ENCODE results near the gene TDRD6.
"Not testable (repeated sequence)": the region's sequence is repeated elsewhere in the genome, so short reads cannot be mapped to it uniquely, and the experiment has no call there.

Gene TDRD6

DNA sequence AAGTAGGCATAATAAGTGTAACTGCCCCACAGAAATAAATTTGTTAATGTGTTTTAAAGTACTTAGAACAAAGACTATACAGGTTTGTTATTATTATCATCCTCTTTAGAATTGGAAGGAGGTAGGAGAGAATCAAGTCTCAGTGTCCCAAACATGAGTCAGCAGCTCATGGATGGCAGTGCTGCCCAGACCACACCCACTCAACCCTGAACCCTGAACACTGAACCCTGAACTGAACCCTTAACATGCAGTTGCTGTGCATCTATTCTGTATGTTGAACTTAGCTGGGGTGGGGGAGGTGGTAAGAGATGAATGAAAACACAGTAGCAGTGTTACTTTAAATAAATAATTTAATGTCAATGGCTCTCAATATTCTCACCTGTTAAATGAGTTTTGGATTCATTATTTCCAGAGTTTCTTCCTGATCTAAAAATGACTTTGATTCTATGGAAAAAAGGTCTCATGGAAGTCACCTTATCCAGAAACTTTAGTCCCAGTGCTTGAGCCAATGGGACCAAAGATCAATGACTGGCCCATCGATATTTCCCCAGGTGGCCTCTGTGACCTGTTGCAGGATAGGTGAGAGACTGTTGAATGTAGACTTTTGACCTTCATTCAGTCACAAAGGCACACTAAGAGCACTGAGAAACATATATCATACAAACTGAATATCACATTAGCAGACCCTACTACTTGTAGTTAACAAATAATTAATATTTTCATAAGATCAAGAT, 55.9 kb downstream of the TDRD6 start:
- DNase-seq (ENCODE audit: low read depth): no peak

DNA sequence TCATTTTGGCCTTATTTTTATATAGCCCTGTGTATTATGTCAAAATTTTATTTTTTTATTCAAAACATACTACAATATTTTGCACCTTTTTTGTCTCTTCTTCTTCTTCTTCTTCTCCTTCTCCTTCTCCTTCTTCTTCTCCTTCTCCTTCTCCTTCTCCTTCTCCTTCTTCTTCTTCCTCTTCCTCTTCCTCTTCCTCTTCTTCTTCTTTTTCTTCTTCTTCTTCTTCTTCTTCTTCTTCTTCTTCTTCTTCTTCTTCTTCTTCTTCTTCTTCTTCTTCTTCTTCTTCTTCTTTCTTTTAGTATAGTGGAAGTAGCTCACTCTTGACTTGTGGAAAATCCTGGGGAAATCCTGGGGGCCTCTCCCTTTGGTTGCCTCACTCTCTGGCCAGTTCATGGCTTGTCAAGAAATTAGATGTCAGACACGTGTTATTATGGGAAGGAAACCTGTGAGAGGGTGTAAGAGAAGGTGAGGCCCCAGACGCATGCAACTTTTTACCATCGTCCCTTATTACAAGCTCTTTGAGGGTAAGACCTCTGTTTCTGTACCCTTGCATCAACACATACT, 56.6 kb downstream of the TDRD6 start:
- DNase-seq (ENCODE audit: low read depth): not testable (repeated sequence)

DNA sequence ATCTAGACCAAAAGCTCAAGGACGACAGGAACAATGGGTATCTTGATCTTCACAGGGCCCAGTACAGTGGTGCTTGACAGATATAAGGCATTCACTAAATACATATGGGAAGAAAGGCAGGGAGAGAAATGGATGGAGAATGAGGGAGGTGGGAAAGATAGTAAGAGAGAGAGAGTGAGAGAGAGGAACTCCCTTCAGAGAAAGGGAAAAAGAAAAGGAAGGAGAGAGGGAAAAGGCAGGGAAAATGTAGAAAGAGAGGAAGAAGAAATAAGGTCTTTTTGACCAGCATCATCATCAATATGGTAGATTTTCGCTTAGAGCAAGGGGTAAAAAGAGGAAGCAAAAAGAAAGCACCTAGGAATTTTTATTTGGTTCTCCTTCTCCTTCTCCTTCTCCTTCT, 58.3 kb downstream of the TDRD6 start:
- DNase-seq (ENCODE audit: low read depth): no peak

DNA sequence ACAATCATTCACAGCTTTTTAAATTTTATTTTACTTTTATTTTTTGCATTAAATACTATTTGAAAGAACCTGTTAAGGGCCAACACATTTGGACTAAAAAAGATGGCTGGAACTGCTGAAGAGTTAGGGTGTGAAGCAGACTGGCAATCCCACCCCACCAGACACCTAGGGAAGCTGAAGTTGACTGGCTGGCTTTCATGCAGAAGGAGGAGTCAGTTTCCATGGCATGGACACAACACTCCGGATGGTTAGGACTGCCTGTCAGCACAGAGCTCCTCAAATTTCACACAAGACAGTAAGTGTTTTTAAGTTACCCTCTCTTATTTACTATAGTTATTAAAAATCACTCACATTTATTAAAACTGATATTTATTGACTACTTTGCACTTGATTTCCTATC, 59.0 kb downstream of the TDRD6 start, which contains the start of gene ANKRD66:
Gene ANKRD66, plus strand, starts transcription at position 238 of the 400 bp plus-strand sequence. CDS start 5,016 bp downstream, outside the sequence.
- no peak for DNase-seq (ENCODE audit: low read depth)

DNA sequence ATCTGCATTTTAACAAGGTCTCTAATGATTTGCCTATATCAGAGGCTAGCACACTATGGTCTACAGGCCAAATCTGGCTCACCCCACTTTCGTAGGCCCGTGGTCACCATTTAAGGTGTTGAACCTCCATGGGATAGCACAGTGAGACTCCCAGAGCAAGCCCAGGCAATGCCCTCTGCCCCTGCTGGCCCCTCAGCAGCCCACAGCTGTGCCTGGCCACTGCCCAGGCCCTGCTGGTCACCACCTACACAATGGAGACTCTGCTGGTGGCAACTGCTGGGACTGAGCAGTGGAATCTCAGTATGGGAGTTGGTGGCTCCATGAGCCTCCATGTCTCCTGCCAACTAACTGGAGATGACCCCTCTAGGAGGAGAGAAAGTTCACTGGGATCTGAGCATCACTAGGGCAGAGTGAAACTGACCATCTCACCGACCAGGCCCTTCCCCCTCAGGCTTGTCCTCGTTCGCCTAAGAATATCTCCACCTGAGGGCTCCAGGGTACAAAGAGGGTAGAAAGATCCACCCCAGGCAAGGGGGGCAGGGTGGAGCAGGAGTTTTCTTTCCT, 61.3 kb downstream of the TDRD6 start:
- DNase-seq (ENCODE audit: low read depth): no peak

DNA sequence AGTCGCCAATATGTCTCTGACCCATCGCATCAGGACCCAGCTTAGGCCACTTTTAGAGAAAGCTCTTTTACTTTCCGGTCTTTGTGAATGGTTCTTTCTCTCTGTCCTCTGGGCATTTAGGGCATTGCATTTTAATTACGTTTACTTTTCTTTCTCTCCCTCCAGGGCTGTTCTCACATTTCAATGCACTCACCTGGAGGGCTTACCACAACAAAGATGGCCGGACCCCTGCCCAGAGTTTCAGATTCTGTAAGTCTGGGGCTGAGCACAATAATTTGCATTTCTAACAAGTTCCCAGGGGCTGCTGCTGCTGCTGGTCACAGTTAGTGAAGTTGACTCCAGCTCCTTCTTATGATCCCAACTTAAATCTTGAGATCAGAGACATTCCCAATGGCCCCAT, 62.0 kb downstream of the TDRD6 start:
- no peak for DNase-seq (ENCODE audit: low read depth)

DNA sequence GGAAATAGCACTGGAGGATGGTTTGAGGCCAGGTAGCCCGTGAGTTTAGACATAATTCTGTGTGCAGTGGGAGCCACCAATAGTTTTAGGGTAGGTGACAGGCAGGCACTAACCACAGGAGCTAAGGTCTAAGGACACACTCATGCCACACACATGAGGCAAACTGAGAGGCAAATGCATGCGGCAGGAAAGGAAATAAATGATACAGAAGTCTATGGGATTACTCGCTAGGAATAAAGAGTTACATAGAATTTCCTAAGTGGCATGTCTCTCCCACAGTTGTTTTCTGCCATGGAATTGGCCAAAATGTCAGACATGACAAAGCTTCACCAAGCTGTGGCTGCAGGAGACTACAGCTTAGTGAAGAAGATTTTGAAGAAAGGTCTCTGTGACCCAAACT, 64.0 kb downstream of the TDRD6 start:
- DNase-seq (ENCODE audit: low read depth): no peak
